A549 (cell line): ENCODE results near the gene TBX10. TPM values are rescaled to one million over a fixed set of nuclear protein-coding genes. Genes with fewer than 3 reads are reported as not detected.

Experiments
- ATAC-seq, 2 experiments: fragments of 200-7000 bp in 1 of 2; fragments of >200 bp in 1 of 2; cut with Nextera tagmentation in 1 of 2; cut with Tn5 transposase in 1 of 2; 3 replicates each; pipeline versions ENCODE4 v1.8.0 to v1.9.1; 2018 to 2020; ENCODE audit warnings: mild to moderate bottlenecking in 1 of 2, moderate library complexity in 1 of 2
- CTCF ChIA-PET: fragments of 300-600 bp; sonication (Branson Sonifier 250); formaldehyde crosslinking; extraction: SDS; loops from one replicate; lab custom pipeline; 2021; ENCODE audit warnings: antibody characterized with exemption, inconsistent platforms; lab: Yijun Ruan, JAX
- POLR2A ChIA-PET: fragments of 350-600 bp; formaldehyde crosslinking; extraction: SDS; loops from one replicate; lab custom pipeline; 2021; ENCODE audit warnings: antibody characterized with exemption, inconsistent platforms; lab: Yijun Ruan, JAX
- DNase-seq, 2 experiments: peaks; one replicate each; pipeline versions ENCODE4 v3.0.0 to v3.0.0-alpha.2; 2011 to 2016; ENCODE audit warnings: low read depth in 1 of 2, low spot score in 1 of 2
- FAIRE-seq: peaks from 2 replicates; lab custom pipeline; 2011; peaks lifted over from hg19 to GRCh38; lab: Jason Lieb, UNC
- H3K27ac ChIP-seq, 2 experiments: fragments of >200 bp; sonication (Bioruptor Twin); formaldehyde crosslinking; 3 replicates each; pipeline ENCODE4 v1.5.1; 2016 to 2017
- H3K4me1 ChIP-seq: fragments of >200 bp; sonication (Bioruptor Twin); formaldehyde crosslinking; 3 replicates; pipeline ENCODE4 v1.6.1; 2016
- H3K4me2 ChIP-seq: fragments of >200 bp; sonication (Bioruptor Twin); formaldehyde crosslinking; 3 replicates; pipeline ENCODE4 v1.6.1; 2016
- H3K4me3 ChIP-seq: fragments of >200 bp; sonication (Bioruptor Twin); formaldehyde crosslinking; 3 replicates; pipeline ENCODE4 v1.5.1; 2016
- H3K9me3 ChIP-seq: fragments of >200 bp; sonication (Bioruptor Twin); formaldehyde crosslinking; 3 replicates; pipeline ENCODE4 v1.6.1; 2016
- ATOH8 ChIP-seq: fragments of 250-450 bp; sonication (Bioruptor Pico); IDR thresholded peaks from 2 replicates; pipeline ENCODE4 v1.5.0; 2020; ENCODE audit warnings: low read depth, mild to moderate bottlenecking, moderate library complexity
- CBX2 ChIP-seq: fragments of 200-600 bp; sonication (generic); IDR thresholded peaks from 2 replicates; pipeline ENCODE4 v1.6.1; 2016; ENCODE audit warnings: low read depth, mild to moderate bottlenecking, borderline replicate concordance
- CEBPB ChIP-seq, 2 experiments: fragments of >200 bp in 1 of 2; sonication (Bioruptor Twin) in 1 of 2; formaldehyde crosslinking in 1 of 2; IDR thresholded peaks; 2 replicates each; pipeline ENCODE4 v1.6.1; 2012 to 2016
- ELK1 ChIP-seq: fragments of 150-350 bp; IDR thresholded peaks from 2 replicates; pipeline ENCODE4 v1.6.1; 2014; ENCODE audit warnings: low read depth, mild to moderate bottlenecking, low read length
- HES2 ChIP-seq: fragments of >200 bp; sonication (Bioruptor Twin); formaldehyde crosslinking; IDR thresholded peaks from 2 replicates; pipeline ENCODE4 v1.6.1; 2016
- HEYL ChIP-seq: fragments of 250-450 bp; sonication (Bioruptor Pico); IDR thresholded peaks from 2 replicates; pipeline ENCODE4 v1.8.0; 2021; ENCODE audit warnings: mild to moderate bottlenecking, moderate library complexity
- HOXA7 ChIP-seq: fragments of 250-450 bp; sonication (Bioruptor Pico); IDR thresholded peaks from 2 replicates; pipeline ENCODE4 v1.5.0; 2020; ENCODE audit warnings: mild to moderate bottlenecking, moderate library complexity
- HOXB5 ChIP-seq: fragments of 250-450 bp; sonication (Bioruptor Pico); IDR thresholded peaks from 2 replicates; pipeline ENCODE4 v1.5.0; 2020; ENCODE audit warnings: mild to moderate bottlenecking, moderate library complexity
- JUNB ChIP-seq: fragments of >200 bp; sonication (Bioruptor Twin); formaldehyde crosslinking; IDR thresholded peaks from 2 replicates; pipeline ENCODE4 v1.6.1; 2016
- KDM1A ChIP-seq: fragments of 200-600 bp; sonication (generic); IDR thresholded peaks from 2 replicates; pipeline ENCODE4 v1.6.1; 2016; ENCODE audit warnings: low read depth, mild to moderate bottlenecking
- KDM5A ChIP-seq: fragments of 200-600 bp; sonication (generic); IDR thresholded peaks from 2 replicates; pipeline ENCODE4 v1.6.1; 2016; ENCODE audit warnings: antibody characterized with exemption, mild to moderate bottlenecking
- POLR2A ChIP-seq: IDR thresholded peaks from 2 replicates; pipeline ENCODE4 v1.6.1; 2012; ENCODE audit warnings: mild to moderate bottlenecking, low read length
- RAD21 ChIP-seq, 2 experiments: fragments of >200 bp in 1 of 2; sonication (Bioruptor Twin) in 1 of 2; formaldehyde crosslinking in 1 of 2; IDR thresholded peaks in 1 of 2; conservative IDR thresholded peaks in 1 of 2; 2 replicates in 1 of 2; 3 replicates in 1 of 2; pipeline ENCODE4 v1.6.1; 2012 to 2018; ENCODE audit warnings: inconsistent platforms in 1 of 2
- REST ChIP-seq: fragments of 200-600 bp; sonication (generic); IDR thresholded peaks from 2 replicates; pipeline ENCODE4 v1.6.1; 2016; ENCODE audit warnings: antibody characterized with exemption, mild to moderate bottlenecking, moderate library complexity
- ZC3H11A ChIP-seq: fragments of 450-650 bp; IDR thresholded peaks from 2 replicates; pipeline ENCODE4 v1.6.1; 2014; ENCODE audit warnings: antibody characterized with exemption, mild to moderate bottlenecking
- WGBS: methylation state at CpG from one replicate; pipeline ENCODE4 v1.1.6; 2017; ENCODE audit errors: missing lambda C conversion rate; 5-methylcytosine and 5-hydroxymethylcytosine counted together
- polyA plus RNA-seq, 4 experiments: library from polyadenylated mRNA; depleted of rRNA in 3 of 4; stranded (reverse); fragments of >200 nt; fragmentation: RNase III in 1 of 4; extraction: RNeasy Plus Mini Kit Qiagen cat#74134 plus additional on column Dnase treatment in 1 of 4; gene quantifications; 2 replicates in 3 of 4; 3 replicates in 1 of 4; pipeline ENCODE4 v1.2.3, GENCODE V29; 2011 to 2017

TBX10 gene
- polyA plus RNA-seq, 2 of the 4 experiments (the other 2 are of a cell fraction), result not detected

- POLR2A ChIA-PET, result no interaction called here
- no peaks in the 10 kb centered on the region for H3K4me1 ChIP-seq
- DNase-seq (no peak), FAIRE-seq (no peak), ATAC-seq (no peak)
- TF ChIP-seq ATOH8 (CRISPR knock-in tag), result no peak
- no peak for TF ChIP-seq KDM5A
- no peak for TF ChIP-seq POLR2A
- no peak for TF ChIP-seq CBX2
- no peak for TF ChIP-seq REST
- TF ChIP-seq HES2, result no peak
- TF ChIP-seq ZC3H11A, result no peak
- TF ChIP-seq HOXB5 (CRISPR knock-in tag), result no peak
- no peak for TF ChIP-seq JUNB
- TF ChIP-seq ELK1, result no peak
- no peak for TF ChIP-seq HEYL
- TF ChIP-seq KDM1A, result no peak
- H3K4me3 ChIP-seq, result no peak overlapping the region
- WGBS, result 88% methylated on average over 19 of the region's 22 CpGs
- peaks cover 8% of the 10 kb centered on the region; the same call in 2 of the 3 replicates for H3K9me3 ChIP-seq
- CTCF ChIA-PET, result interaction anchor here (0.6 to 12.7 kb wide), 6 partner anchors 14 to 258 kb away, joined by 3 to 169 read pairs (median 4); partner anchors contain the start of gene NUDT8
- no peak overlapping the region for H3K27ac ChIP-seq
- no peak overlapping the region for H3K4me2 ChIP-seq
Measured at GRCh38 chr11:67644472-67645418, 5.2 kb upstream of the TBX10 start.

- ChIA-PET POLR2A (no interaction called here), CTCF (interaction anchor here (0.9 to 12.7 kb wide), 4 partner anchors 14 to 72 kb away, joined by 4 to 169 read pairs (median 8); partner anchors contain the start of gene NUDT8)
- no peak overlapping the region for H3K27ac ChIP-seq
- ATAC-seq (no peak), FAIRE-seq (no peak), DNase-seq (peak; percentile 48 to 65)
- H3K4me1 ChIP-seq, result no peaks in the 10 kb centered on the region
- H3K4me3 ChIP-seq, result no peak overlapping the region
- no peak overlapping the region for H3K4me2 ChIP-seq
- H3K9me3 ChIP-seq, result peaks cover 8% of the 10 kb centered on the region; the same call in 2 of the 3 replicates
- WGBS, result 81% methylated on average over 5 of the region's 5 CpGs
- TF ChIP-seq HOXA7 (CRISPR knock-in tag), result no peak
- 0 out of 4 replicates have a peak, but pooled peaks of 1 of the 2 experiments have one; percentile 29 for TF ChIP-seq CEBPB (IDR thresholded peaks at IDR 0.05)
- peak in 1 of 2 experiments; percentile 26; a peak in 1 of 5 replicates for TF ChIP-seq RAD21 (conservative IDR thresholded peaks at IDR 0.05 in 1 of 2, IDR thresholded peaks at IDR 0.05 in 1 of 2)
- TF ChIP-seq, all 56 proteins: peak for 2
Measured at GRCh38 chr11:67644042-67644441, 4.5 kb upstream of the TBX10 start.
